CD4-positive, alpha-beta T cell treated with Interleukin-15 for 1 hour (primary cell): Measurements from ENCODE around the gene BIRC6.
"Not testable (repeated sequence)": the region's sequence is repeated elsewhere in the genome, so short reads cannot be mapped to it uniquely, and the experiment has no call there.

ENCODE experiments used
- DNase-seq: peaks from one replicate; pipeline ENCODE4 v3.0.0-alpha.2; 2020

BIRC6 gene

DNA sequence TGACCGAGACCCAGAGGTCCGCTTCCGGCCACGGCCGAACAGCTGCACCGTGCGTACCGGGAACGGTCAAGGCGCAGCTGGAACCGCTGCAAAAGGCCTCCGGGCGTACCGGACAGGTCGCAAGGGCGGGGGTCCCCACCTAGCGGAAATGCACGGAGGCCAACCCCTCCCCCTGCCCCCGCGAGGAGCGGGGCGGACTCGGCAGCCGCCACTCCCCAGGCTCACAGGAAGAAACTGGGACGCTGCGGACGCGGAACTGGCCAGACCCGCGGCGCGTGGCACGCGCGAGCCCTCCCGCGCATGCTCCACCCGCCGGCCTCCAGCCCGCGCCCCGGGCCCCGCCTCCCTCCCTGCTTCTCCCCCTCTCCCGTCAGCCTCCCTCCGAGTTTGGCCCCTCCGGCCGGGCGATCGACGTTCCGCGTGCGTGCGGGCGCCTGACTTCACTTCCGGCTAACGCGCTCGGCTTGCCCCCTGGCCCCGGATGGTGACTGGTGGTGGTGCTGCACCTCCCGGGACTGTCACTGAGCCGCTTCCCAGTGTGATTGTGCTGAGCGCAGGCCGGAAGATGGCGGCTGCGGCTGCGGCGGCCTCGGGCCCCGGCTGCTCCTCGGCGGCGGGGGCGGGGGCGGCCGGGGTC, at the start of gene BIRC6:
BIRC6 (plus strand) TSS at position 343 of the 637 bp plus-strand sequence; CDS start at position 482, 139 bp downstream.
- DNase-seq: peak; percentile 96

DNA sequence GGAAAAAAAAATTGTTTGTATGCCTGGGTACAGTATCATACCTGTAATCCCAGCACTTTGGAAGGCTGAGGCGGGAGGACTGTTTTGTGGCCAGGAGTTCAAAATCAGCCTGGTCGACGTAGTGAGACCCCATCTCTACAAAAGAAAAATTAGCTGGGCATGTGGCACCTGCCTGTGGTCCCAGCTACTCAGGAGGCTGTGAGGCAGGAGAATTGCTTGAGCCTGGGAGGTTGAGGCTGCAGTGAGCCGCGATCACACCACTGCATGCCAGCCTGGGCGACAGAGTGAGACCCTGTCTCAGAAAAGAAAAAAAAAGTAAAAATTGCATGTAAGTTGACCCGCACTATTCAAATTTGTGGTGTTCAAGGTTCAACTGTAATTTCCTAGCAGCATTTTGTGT, 46.2 kb upstream of the BIRC6 start:
- DNase-seq: no peak

- DNase-seq: no peak
These were observed 41.9 kb upstream of the BIRC6 start for GRCh38 chr2:32314886-32315285.

GRCh38 chr2:32328679-32329078, 28.1 kb upstream of the BIRC6 start:
- DNase-seq: not testable (repeated sequence)

- not testable (repeated sequence) for DNase-seq
These were observed 27.4 kb upstream of the BIRC6 start for GRCh38 chr2:32329180-32329980.

DNA sequence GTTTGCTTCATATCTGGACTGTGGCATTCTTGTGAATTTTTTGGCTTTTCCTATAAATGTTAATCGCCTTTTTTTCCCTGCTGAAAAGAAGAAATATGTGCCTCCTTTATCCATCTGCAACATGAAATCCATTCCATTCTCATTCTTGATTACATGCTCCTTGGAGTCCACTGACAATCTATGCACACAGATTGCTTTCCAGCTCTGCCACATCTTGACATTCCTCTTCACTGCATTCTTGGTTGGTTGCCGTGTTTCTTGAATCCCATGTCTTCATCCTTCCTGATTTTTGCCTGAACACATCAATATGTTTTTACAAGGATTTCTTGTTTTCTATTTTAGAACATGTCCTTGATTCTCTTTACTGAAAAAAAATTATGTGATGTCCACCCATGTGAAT, 26.7 kb upstream of the BIRC6 start:
- DNase-seq: no peak

DNA sequence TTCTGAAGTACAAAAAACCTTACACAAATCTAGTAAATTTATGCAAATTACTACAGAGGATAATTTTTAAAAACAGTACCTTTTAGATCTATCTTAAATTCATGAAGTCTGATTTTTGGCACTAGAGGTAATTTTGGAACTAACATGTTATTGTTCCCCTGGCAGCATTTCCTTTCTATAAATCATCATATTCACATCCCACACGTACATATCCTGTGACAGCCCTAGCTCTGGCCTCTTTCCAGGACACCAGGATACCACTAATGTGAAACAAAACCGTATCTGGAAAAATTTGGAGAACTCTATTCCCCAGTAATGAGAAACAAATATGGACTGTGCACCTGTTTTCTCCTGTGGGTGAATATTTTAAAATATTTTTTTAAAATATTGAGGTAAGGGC, 14.0 kb upstream of the BIRC6 start:
- DNase-seq: no peak

DNA sequence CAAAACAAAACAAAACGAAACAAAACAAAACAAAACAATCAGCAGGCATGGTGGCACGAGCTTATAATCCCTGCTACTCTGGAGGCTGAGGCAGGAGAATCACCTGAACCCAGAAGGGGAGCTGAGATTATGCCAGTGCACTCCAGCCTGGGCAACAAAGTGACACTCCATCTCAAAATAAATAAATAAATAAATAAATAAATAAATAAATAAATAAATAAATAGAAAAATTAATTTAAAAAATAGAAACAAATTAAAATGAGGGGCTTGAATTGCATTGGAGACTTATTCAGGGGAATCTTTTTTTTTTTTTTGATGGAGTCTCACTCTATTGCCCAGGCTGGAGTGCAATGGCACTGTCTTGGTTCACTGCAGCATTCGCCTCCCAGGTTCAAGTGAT, 6.0 kb upstream of the BIRC6 start:
- DNase-seq: not testable (repeated sequence)

DNA sequence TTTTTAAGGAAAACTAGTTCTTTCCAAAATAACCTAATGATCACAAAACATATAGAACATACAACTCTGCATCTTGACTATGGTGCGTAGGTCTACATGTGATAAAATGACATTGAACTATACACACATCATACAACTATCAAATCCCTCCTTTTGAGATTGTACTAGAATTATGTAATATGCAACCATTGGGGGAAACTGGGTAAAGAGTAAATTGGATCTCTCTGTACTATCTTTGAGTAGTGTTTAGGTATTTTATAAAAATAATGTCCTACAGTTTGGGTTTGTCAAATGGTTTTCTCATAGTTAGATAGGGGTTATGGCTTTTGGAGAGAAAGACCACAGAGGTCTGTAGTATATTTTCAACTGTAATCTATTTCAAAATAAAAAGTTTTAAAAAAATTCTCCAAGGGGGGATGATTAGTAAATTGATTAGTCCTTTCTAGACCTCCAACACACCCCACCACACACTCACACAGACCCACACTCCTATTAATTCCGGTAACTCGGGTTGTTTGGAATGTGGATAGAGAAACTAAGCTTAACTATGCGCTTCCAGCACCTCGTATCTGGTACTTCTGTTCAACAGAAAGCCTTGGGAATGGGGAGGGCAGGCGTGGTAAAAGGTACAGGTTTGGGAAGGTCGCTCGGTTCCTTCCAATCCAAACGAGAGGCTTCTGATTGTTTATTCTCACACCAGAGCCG, 695 bp upstream of the BIRC6 start:
- DNase-seq: no peak

- DNase-seq: peak; percentile 21
These were observed 691 bp downstream of the BIRC6 start for GRCh38 chr2:32357318-32358110.

- DNase-seq: no peak
These were observed 1.3 kb downstream of the BIRC6 start for GRCh38 chr2:32358111-32358482.

- DNase-seq: no peak
These were observed 3.6 kb downstream of the BIRC6 start for GRCh38 chr2:32360416-32360815.

DNA sequence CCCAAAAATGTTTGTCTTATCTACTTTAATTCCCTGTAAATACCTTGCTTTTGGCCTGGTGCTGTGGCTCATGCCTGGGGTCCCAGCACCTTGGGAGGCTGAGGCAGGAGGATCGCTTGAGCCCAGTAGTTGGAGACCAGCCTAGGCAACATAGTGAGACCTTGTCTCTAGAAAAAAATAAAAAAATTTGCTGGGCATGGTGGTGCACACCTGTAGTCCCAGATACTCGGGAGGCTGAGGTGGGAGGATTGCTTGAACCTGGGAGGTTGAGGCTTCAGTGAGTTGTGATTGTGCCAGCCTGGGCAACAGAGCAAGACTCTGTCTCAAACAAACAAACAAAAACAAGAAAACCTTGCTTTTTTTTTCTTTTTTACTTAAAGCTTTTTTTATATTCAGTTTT, 6.2 kb downstream of the BIRC6 start:
- DNase-seq: not testable (repeated sequence)

DNA sequence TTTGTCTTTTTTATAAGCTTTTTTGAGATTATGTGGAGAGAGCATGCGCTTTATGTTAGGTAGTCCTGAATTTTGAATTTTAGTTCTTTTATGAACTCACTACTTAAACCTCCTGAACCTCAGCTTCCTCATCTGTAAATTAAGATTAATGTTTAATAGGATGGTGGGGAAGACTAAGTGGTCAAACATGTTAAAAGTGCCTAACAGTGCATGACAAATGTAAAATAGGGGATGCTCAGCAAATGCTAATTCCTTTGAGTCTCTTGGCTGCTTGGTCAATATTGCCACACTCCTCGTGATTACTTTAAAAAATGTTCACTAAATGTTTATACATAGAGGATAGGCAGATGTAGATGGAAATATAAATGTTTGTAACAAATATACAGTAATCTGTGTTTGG, 6.8 kb downstream of the BIRC6 start:
- DNase-seq: no peak

DNA sequence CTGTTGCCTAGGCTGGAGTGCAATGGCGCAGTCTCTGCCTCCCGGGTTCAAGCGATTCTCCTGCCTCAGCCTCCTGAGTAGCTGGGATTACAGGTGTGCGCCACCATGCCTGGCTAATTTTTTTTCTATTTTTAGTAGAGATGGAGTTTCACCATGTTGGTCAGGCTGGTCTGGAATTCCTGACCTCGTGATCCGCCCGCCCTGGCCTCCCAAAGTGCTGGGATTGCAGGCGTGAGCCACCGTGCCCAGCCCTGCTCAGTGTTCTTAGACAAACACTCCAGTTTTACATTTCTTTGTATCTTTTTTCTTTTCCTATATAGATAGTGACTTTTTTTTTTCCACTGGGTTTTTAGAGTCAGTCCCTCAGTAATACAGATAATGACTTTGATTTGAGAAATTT, 7.5 kb downstream of the BIRC6 start:
- not testable (repeated sequence) for DNase-seq

GRCh38 chr2:32365679-32366078, 8.9 kb downstream of the BIRC6 start:
- DNase-seq: not testable (repeated sequence)

DNA sequence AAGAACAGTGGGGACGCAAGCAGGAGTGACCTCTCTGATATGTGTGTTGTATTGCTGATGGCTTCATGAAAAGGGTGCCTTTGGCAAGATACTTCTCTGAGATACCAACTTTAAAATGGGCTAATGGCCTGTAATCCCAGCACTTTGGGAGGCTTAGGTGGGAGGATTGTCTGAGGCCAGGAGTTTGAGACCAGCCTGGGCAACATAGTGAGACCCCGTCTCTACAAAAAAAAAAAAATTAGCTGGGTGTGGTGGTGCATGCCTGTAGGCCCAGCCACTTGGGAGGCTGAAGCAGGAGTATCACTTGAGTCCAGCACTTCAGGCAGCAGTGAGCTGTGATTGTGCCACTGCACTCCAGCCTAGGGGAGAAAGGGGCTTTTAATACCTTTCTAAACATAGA, 9.8 kb downstream of the BIRC6 start:
- DNase-seq: no peak

DNA sequence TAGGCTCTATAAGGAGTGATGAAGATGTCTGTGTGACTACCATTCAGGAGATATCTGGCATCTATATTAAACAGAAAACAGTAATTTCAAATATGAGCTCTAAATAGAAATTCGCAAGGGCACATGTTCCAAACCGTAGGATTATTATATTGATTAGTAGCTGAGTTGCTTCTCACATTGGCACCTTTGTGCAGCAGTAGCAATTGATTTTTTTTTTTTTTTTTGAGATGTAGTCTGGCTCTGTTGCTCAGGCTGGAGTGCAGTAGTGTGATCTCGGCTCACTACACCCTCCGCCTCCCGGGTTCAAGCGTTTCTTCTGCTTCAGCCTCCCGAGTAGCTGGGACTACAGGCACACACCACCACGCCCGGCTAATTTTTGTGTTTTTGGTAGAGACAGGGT, 12.4 kb downstream of the BIRC6 start:
- DNase-seq: no peak

DNA sequence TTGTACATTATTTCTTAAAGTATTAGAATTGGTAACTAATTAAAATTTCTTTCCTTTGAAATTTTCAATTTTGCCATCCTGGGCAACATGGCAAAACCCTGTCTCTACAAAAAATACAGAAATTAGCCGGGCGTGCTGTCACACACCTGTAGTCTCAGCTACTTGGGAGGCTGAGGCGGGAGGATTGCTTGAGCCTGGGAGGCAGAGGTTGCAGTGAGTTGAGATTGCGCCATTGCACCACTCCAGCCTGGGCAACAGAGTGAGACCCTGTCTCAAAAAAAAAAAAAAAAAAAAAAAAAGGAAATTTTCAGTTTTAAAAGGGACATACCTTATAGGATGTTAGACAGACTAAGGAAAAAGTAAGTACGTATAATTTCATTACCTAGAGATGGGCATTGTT, 14.1 kb downstream of the BIRC6 start:
- DNase-seq: not testable (repeated sequence)

GRCh38 chr2:32372519-32373182, 15.8 kb downstream of the BIRC6 start:
- DNase-seq: no peak

- no peak for DNase-seq
These were observed 18.5 kb downstream of the BIRC6 start for GRCh38 chr2:32375228-32375892.

DNA sequence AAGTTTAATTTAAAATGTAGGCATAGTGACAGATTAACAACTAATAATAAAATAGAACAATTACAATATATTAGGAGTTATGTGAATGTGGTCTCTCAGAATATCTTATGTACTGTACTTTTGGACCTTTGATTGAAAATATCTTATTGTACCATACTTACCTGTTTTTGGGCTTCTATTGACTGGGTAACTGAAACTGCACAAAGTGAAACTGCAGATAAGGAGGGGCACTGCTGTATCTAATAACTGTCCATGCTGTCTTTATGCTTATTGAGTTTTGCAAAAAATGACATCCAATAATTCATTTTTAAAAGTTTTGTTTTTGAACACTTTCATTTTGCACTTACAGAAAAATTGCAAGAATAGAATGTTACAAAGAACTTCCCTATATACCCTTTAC, 19.9 kb downstream of the BIRC6 start:
- no peak for DNase-seq
